Stimulated activated CD8-positive, alpha-beta memory T cell treated with anti-CD3 and anti-CD28 coated beads, Interleukin-2, amount 100 ng/mL, for 1 hour (primary cell): ENCODE measurements around the gene ABHD3.
"Not testable (repeated sequence)": the region's sequence is repeated elsewhere in the genome, so short reads cannot be mapped to it uniquely, and the experiment has no call there.

Source experiments
- DNase-seq, 2 donors: peaks; one replicate each; pipeline ENCODE4 v3.0.0-alpha.2; 2020; ENCODE audit warnings: low read depth in 2 of 2

ABHD3 gene, protein sequence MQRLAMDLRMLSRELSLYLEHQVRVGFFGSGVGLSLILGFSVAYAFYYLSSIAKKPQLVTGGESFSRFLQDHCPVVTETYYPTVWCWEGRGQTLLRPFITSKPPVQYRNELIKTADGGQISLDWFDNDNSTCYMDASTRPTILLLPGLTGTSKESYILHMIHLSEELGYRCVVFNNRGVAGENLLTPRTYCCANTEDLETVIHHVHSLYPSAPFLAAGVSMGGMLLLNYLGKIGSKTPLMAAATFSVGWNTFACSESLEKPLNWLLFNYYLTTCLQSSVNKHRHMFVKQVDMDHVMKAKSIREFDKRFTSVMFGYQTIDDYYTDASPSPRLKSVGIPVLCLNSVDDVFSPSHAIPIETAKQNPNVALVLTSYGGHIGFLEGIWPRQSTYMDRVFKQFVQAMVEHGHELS

DNA sequence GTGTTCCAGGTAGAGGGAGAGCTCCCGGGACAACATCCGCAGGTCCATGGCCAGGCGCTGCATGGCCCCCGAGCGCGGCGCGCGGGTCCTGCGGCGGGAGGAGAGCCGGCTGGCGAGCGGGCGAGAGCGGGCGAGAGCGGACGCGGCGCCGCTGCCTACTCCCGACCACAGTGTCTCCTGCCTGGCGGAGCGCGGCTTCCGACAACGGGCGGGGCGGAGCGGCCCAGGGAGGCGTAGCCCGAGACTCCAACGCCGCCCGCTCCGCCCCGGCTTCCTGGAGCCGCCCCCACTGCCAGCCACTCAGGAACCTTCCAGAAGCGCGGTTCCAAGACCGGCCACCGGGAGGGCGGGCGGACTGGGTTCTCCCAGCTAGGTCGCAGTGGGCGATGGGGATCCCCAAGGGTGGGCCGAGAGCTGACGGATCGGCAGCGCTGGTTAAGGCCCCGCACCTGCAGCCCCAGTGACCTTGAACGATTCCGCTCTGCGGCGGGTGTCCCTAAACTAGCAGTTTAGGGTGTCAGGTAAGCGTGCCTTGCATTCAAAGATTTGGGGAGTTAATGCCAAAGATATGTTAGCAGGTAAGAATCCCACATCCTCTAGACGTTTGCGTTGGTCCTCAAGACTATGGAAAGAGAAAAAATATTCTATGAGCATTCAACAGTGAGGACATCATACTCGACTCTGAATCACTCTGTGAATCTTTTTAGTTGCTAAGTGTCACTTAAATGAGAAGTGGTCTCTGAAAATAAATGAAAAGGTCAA is at the start of gene ABHD3:
Gene ABHD3, minus strand, starts transcription at position 172 of the 762 bp plus-strand sequence. Its CDS starts 109 bp downstream, at position 63.
- DNase-seq = peak; percentile 79 to 82

DNA sequence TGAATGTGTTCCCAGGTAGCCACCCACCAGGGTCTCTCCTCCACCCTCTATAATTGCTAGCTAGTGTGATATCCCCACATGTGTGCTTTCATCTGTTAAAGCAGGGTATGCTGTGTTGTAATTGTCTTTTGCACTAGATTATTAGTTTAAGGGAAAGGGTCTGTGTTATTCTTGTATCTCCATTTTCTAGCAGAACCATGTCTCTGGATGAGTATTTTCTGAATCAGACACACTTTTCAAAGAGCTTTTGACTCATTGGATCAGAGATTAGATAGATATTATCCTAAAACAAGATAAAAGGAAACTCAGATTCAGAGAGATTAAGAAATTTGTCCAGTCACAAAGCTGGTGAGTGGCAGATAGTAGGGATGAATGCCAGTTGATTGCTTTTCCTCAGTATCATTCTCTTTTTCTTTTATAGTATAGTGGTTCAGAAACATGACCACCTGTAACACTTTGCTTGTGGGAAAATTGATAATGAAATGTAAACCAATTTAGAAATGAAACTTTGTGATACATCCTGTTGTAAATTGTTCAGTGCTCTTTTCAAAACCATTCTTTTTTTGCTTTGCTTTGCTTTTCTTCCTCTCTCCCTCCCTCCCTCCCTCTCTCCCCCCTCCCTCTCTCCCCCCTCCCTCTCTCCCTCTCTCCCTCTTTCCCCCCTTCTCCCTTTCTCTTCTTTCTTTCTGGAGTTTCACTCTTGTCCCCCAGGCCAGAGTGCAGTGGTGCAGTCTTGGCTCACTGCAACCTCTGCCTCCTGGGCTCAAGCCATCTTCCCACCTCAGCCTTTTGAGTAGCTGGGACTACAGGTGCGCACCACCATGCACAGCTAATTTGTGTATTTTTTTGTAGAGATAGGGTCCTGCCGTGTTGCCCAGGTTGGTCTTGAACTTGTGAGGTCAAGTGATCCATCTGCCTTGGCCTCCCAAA is 43.5 kb upstream of the ABHD3 start:
- DNase-seq = no peak

DNA sequence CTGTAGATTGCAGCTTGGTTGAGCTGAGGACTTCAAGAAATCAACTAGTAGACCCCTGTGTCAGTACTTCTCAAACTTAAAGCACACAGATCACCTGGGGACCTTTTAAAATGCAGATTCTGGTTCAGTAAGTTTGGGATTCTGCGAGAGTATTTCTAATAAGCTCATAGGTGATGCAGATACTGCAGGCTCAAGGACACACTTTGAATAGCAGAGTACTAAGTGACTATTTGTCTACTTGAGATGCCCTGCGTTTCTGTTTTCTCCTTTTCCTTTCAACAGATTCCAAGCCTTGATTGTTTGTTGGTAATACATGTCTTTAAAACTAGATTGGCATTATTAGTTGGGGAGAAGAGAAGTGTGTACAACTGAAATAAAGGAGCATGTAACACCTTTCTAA is 42.7 kb upstream of the ABHD3 start:
- DNase-seq = no peak

DNA sequence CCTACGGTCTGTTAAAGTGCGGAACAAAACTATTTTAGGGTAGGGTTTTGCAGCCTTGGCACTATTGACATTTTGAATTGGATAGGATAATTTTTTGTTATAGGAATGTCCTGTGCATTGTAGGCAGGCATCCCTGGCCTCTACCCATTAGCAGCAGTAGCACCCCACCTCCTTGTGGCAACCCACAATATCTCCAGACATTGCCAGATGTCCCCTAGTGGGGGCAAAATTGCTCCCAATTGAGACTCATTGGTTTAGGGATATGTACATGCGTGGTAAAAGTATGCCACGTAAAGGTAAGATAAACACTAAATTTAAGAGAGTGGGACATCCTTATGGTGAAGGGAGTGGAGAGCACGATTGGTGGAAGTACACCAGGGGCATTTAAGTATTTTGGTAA is 40.7 kb upstream of the ABHD3 start:
- DNase-seq = no peak

- DNase-seq = no peak
Observed at GRCh38 chr18:21743166-21743832, 38.7 kb upstream of the ABHD3 start.

DNA sequence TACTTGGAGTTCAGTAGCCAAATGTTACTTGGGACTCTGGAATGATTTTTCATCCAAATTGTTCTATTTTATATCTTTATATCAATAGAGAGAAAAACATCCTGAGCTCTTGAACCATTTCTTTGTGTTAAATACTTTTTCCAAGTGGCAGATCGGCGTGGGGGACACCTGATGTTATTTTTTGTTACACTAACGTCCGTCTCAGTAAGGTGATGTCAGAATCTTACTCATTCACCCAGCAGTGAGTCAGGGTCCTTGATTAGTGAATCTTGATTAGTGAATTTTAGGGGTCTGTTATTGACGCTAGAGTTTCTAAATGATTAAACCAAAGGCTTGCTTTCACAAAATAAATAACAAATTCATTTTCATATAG is 37.7 kb upstream of the ABHD3 start:
- DNase-seq = no peak

- DNase-seq = no peak
Observed at GRCh38 chr18:21741562-21742314, 37.2 kb upstream of the ABHD3 start.

- peak in 1 of 2 donors; percentile 28 for DNase-seq
Observed at GRCh38 chr18:21741312-21741561, 36.7 kb upstream of the ABHD3 start.

- DNase-seq = peak; percentile 97
Observed at GRCh38 chr18:21740538-21741311, 36.2 kb upstream of the ABHD3 start, which contains the start of gene MIB1. Gene MIB1, plus strand, starts transcription at chr18:21740792. Its CDS starts 792 bp downstream, at chr18:21741584.

- no peak for DNase-seq
Observed at GRCh38 chr18:21739604-21740537, 35.3 kb upstream of the ABHD3 start.

DNA sequence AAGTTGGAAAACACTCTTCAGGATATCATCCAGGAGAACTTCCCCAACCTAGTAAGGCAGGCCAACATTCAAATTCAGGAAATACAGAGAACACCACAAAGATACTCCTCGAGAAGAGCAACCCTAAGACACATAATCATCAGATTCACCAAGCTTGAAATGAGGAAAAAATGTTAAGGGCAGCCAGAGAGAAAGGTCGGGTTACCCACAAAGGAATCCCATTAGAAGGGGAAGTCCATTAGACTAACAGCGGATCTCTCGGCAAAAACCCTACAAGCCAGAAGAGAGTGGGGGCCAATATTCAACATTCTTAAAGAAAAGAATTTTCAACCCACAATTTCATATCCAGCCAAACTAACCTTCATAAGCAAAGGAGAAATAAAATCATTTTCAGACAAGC is 32.4 kb upstream of the ABHD3 start:
- DNase-seq = not testable (repeated sequence)

DNA sequence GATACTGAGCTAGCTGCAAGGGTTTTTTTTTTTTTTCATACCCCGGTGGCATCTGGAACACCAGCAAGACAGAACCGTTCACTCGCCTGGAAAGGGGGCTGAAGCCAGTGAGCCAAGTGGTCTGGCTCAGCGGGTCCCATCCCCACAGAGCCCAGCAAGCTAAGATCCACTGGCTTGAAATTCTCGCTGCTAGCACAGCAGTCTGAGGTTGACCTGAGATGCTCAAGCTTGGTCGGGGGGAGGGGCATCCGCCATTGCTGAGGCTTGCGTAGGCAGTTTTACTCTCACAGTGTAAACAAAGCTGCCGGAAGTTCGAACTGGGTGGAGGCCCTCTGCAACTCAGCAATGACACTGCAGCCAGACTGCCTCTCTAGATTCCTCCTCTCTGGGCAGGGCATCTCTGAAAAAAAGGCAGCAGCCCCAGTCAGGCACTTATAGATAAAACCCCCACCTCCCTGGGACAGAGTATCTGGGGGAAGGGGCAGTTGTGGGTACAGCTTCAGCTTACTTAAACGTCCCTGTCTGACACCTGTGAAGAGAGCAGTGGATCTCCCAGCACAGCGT is 31.0 kb upstream of the ABHD3 start:
- peak in 1 of 2 donors; percentile 7 for DNase-seq

- DNase-seq = no peak
Observed at GRCh38 chr18:21733011-21733410, 28.4 kb upstream of the ABHD3 start.

GRCh38 chr18:21727702-21728101 is 23.1 kb upstream of the ABHD3 start:
- no peak for DNase-seq

- no peak for DNase-seq
Observed at GRCh38 chr18:21725201-21725600, 20.6 kb upstream of the ABHD3 start.

DNA sequence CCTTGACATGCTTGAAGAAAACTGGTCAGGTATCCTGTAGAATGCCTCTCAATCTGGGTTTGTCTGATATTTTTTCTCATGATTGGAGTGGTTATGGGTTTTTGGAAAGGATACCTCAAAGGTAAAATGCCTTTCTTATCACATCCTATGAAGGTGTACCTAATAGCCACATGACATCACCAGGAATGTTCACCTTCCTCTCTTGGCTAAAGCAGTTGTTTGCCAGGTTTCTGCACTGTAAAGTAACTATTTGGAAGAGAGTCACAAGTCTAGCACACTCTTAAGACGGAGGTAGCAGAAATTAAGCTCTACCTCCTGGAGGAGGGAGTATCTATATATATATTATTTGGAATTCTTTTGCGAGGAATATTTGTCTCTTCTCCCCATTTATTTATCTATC is 18.1 kb upstream of the ABHD3 start:
- DNase-seq = no peak

DNA sequence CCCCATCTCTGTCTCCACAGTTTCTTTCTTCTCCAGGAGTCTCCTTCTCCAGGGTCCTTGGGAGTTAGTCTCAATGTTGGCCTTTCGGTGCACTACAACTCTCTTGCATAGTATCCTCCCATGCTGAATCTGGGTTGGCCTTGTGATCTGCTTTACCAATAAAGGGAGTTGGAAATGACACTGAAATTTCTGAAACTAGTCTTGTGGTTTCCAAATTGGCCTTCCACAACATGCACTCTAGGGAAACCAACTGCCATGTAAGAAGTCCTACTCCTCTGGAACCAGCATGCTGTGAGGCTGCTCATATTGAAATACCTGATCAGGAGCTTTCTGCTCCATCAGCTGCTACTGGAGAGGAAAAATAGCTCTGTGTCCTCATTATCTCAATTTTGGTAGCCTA is 9.9 kb upstream of the ABHD3 start:
- DNase-seq = no peak

GRCh38 chr18:21707130-21707529 is 2.6 kb upstream of the ABHD3 start:
- DNase-seq = not testable (repeated sequence)
